Breast epithelium (tissue), 3 donors: Measurements from ENCODE around the gene PCDH15.

Source experiments
- POLR2A ChIP-seq: fragments of 450-650 bp; IDR thresholded peaks from one replicate; pipeline ENCODE4 v1.6.1; 2016; ENCODE audit warnings: antibody characterized with exemption, mild to moderate bottlenecking, moderate library complexity
- POLR2AphosphoS5 ChIP-seq, 3 donors: sonication (generic); formaldehyde crosslinking; IDR thresholded peaks; one replicate each; pipeline ENCODE4 v1.6.1; 2017; ENCODE audit warnings: antibody characterized with exemption in 3 of 3
- TF ChIP-seq, protein P1 (sequence below), 3 donors: fragments of 450-650 bp; IDR thresholded peaks; one replicate each; pipeline ENCODE4 v1.5.1; 2016 to 2017; ENCODE audit warnings: antibody characterized with exemption in 3 of 3, mild to moderate bottlenecking in 3 of 3, moderate library complexity in 3 of 3

GRCh38 chr10:54796881-54797280 lies 4.2 kb downstream of the PCDH15 start:
- TF ChIP-seq, protein P1, sequence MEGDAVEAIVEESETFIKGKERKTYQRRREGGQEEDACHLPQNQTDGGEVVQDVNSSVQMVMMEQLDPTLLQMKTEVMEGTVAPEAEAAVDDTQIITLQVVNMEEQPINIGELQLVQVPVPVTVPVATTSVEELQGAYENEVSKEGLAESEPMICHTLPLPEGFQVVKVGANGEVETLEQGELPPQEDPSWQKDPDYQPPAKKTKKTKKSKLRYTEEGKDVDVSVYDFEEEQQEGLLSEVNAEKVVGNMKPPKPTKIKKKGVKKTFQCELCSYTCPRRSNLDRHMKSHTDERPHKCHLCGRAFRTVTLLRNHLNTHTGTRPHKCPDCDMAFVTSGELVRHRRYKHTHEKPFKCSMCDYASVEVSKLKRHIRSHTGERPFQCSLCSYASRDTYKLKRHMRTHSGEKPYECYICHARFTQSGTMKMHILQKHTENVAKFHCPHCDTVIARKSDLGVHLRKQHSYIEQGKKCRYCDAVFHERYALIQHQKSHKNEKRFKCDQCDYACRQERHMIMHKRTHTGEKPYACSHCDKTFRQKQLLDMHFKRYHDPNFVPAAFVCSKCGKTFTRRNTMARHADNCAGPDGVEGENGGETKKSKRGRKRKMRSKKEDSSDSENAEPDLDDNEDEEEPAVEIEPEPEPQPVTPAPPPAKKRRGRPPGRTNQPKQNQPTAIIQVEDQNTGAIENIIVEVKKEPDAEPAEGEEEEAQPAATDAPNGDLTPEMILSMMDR (IDR thresholded peaks at IDR 0.05) = no peak
- TF ChIP-seq POLR2A = no peak
- TF ChIP-seq POLR2AphosphoS5 (IDR thresholded peaks at IDR 0.05) = no peak
